ENCODE data around the gene THOC6. TPM values are rescaled to one million over a fixed set of nuclear protein-coding genes. Genes with fewer than 3 reads are reported as not detected.
"Not testable (repeated sequence)": the region's sequence is repeated elsewhere in the genome, so short reads cannot be mapped to it uniquely, and the experiment has no call there.

Gene THOC6
- total RNA-seq, 1 experiment from 2014 or later: 68.2 TPM

GRCh38 chr16:3051494-3051893, 27.7 kb downstream of the THOC6 start:
- H3K36me3 Mint-ChIP-seq (ENCODE audit: insufficient read depth in 1 of 3, low read depth in 3 of 3): peaks cover 23 to 45% (median 25%) of the 10 kb centered on the region in 3 experiments
- no peak overlapping the region for H3T11ph ChIP-seq (ENCODE audit: low read length)
- no peak overlapping the region for H3K9ac ChIP-seq (ENCODE audit: extremely low read depth, insufficient read length, low read length)
- no CpG with 5 or more reads among the region's 9 CpGs for WGBS (ENCODE audit: extremely low coverage, insufficient read length, low lambda C conversion rate)
- H3K56ac ChIP-seq (ENCODE audit: insufficient read length, low read depth, low read length): no peak overlapping the region
- H3K4me1 ChIP-seq (ENCODE audit: insufficient read depth, low read length): no peaks in the 10 kb centered on the region
- no peak overlapping the region for H4K8ac ChIP-seq (replicated peaks; ENCODE audit: insufficient read length, low read depth, low read length)
- H3K4ac ChIP-seq (ENCODE audit: low read depth, low read length): no peak overlapping the region
- H2AK5ac ChIP-seq (ENCODE audit: insufficient read length, low read length): no peak overlapping the region
- no peaks in the 10 kb centered on the region for H3K79me1 ChIP-seq (ENCODE audit: insufficient read depth, low read depth, low read length, poor library complexity, severe bottlenecking)
- H3K18ac ChIP-seq (ENCODE audit: insufficient read length, low read depth, low read length): no peak overlapping the region
- no peak overlapping the region for H2BK15ac ChIP-seq (ENCODE audit: low read depth, low read length)
- H2BK120ac ChIP-seq (ENCODE audit: low read depth, low read length, poor library complexity, severe bottlenecking): no peak overlapping the region
- no peak for DNase-seq
- no peak overlapping the region for H2AFZ ChIP-seq (ENCODE audit: low read length)
- H3K79me2 ChIP-seq (ENCODE audit: insufficient read depth, low read length): no peaks in the 10 kb centered on the region
- no peaks in the 10 kb centered on the region for H3K9me3 ChIP-seq (ENCODE audit: control insufficient read depth, low read depth, low read length)
- peaks cover 12 to 26% of the 10 kb centered on the region in 2 experiments for H3K4me1 Mint-ChIP-seq
- TF ChIP-seq, protein P1, sequence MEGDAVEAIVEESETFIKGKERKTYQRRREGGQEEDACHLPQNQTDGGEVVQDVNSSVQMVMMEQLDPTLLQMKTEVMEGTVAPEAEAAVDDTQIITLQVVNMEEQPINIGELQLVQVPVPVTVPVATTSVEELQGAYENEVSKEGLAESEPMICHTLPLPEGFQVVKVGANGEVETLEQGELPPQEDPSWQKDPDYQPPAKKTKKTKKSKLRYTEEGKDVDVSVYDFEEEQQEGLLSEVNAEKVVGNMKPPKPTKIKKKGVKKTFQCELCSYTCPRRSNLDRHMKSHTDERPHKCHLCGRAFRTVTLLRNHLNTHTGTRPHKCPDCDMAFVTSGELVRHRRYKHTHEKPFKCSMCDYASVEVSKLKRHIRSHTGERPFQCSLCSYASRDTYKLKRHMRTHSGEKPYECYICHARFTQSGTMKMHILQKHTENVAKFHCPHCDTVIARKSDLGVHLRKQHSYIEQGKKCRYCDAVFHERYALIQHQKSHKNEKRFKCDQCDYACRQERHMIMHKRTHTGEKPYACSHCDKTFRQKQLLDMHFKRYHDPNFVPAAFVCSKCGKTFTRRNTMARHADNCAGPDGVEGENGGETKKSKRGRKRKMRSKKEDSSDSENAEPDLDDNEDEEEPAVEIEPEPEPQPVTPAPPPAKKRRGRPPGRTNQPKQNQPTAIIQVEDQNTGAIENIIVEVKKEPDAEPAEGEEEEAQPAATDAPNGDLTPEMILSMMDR (conservative IDR thresholded peaks at IDR 0.05): no peak
- H4K91ac ChIP-seq (ENCODE audit: insufficient read length, low read depth, low read length): no peak overlapping the region
- peaks cover 62% of the 10 kb centered on the region for H3K27me3 Mint-ChIP-seq (ENCODE audit: low read depth)
- H4K20me1 ChIP-seq (ENCODE audit: control insufficient read depth, insufficient read depth, insufficient read length): no peaks in the 10 kb centered on the region
- no peak overlapping the region for H3K23ac ChIP-seq (ENCODE audit: insufficient read length, low read depth, low read length)
- H2BK5ac ChIP-seq (ENCODE audit: insufficient read length, low read length): no peak overlapping the region
- no peak overlapping the region for H3K14ac ChIP-seq (ENCODE audit: insufficient read depth, low read length)
- no peak overlapping the region for H3K27ac ChIP-seq (ENCODE audit: insufficient read length, low read depth, low read length)
- no peak overlapping the region for H2BK12ac ChIP-seq (ENCODE audit: insufficient read length, low read depth, low read length)
- no peak overlapping the region for H3K4me3 Mint-ChIP-seq
- H4K5ac ChIP-seq (ENCODE audit: insufficient read length, low read depth, low read length): no peak overlapping the region
- no peak overlapping the region for H2BK20ac ChIP-seq (ENCODE audit: low read depth, low read length, poor library complexity, severe bottlenecking)
- peaks cover 8% of the 10 kb centered on the region for H3K23me2 ChIP-seq (ENCODE audit: insufficient read length, low read depth, low read length, poor library complexity, severe bottlenecking)
- H3K27me3 ChIP-seq (ENCODE audit: insufficient read depth, low read length): peaks cover 2% of the 10 kb centered on the region; the same call in 1 of the 2 replicates
- no peaks in the 10 kb centered on the region; a peak in 2 of 5 replicates for H3K9me3 Mint-ChIP-seq
- H3K4me2 ChIP-seq (ENCODE audit: insufficient read depth, insufficient read length, low read length): no peak overlapping the region
- H3K27ac Mint-ChIP-seq: no peak overlapping the region

- H4K8ac ChIP-seq (replicated peaks; ENCODE audit: insufficient read length, low read depth, low read length): not testable (repeated sequence)
Observed at GRCh38 chr16:3052571-3053329, 28.9 kb downstream of the THOC6 start.

More at GRCh38 chr16:3052571-3053329, 28.9 kb downstream of the THOC6 start:
- not testable (repeated sequence) for H3K23ac ChIP-seq (ENCODE audit: insufficient read length, low read depth, low read length); H3T11ph ChIP-seq (ENCODE audit: low read length); H3K4me3 Mint-ChIP-seq; H3K4me2 ChIP-seq (ENCODE audit: insufficient read depth, insufficient read length, low read length); H3K18ac ChIP-seq (ENCODE audit: insufficient read length, low read depth, low read length); H2BK20ac ChIP-seq (ENCODE audit: low read depth, low read length, poor library complexity, severe bottlenecking); H3K27me3 ChIP-seq (ENCODE audit: insufficient read depth, low read length); H2BK12ac ChIP-seq (ENCODE audit: insufficient read length, low read depth, low read length); H3K14ac ChIP-seq (ENCODE audit: insufficient read depth, low read length); H2BK5ac ChIP-seq (ENCODE audit: insufficient read length, low read length); H4K5ac ChIP-seq (ENCODE audit: insufficient read length, low read depth, low read length); H3K4me1 ChIP-seq (ENCODE audit: insufficient read depth, low read length); H2AFZ ChIP-seq (ENCODE audit: low read length); H4K20me1 ChIP-seq (ENCODE audit: control insufficient read depth, insufficient read depth, insufficient read length); H2AK5ac ChIP-seq (ENCODE audit: insufficient read length, low read length); H3K23me2 ChIP-seq (ENCODE audit: insufficient read length, low read depth, low read length, poor library complexity, severe bottlenecking); H2BK120ac ChIP-seq (ENCODE audit: low read depth, low read length, poor library complexity, severe bottlenecking); H3K9me3 Mint-ChIP-seq; H3K9me3 ChIP-seq (ENCODE audit: control insufficient read depth, low read depth, low read length); H3K56ac ChIP-seq (ENCODE audit: insufficient read length, low read depth, low read length); H3K79me1 ChIP-seq (ENCODE audit: insufficient read depth, low read depth, low read length, poor library complexity, severe bottlenecking); H3K27ac ChIP-seq (ENCODE audit: insufficient read length, low read depth, low read length); H3K79me2 ChIP-seq (ENCODE audit: insufficient read depth, low read length); H4K91ac ChIP-seq (ENCODE audit: insufficient read length, low read depth, low read length); H3K4ac ChIP-seq (ENCODE audit: low read depth, low read length); DNase-seq; H3K27ac Mint-ChIP-seq; H3K9ac ChIP-seq (ENCODE audit: extremely low read depth, insufficient read length, low read length); H2BK15ac ChIP-seq (ENCODE audit: low read depth, low read length)
- Mint-ChIP-seq H3K36me3 (ENCODE audit: insufficient read depth in 1 of 3, low read depth in 3 of 3) (peaks cover 23 to 50% (median 28%) of the 10 kb centered on the region in 3 experiments), H3K27me3 (ENCODE audit: low read depth) (peaks cover 60% of the 10 kb centered on the region), H3K4me1 (peaks cover 14 to 32% of the 10 kb centered on the region in 2 experiments)
- WGBS (ENCODE audit: extremely low coverage, insufficient read length, low lambda C conversion rate): no CpG with 5 or more reads among the region's 12 CpGs

Measured in H9 (cell line).